HG03378 (cell line): ENCODE measurements around the gene NRARP.
A peak's percentile ranks its signal among the peaks of the same experiment; 100 is the strongest.
"Not testable (repeated sequence)": the region's sequence is repeated elsewhere in the genome, so short reads cannot be mapped to it uniquely, and the experiment has no call there.

Experiments
- ATAC-seq: cut with Tn5 transposase; IDR thresholded peaks from one replicate; pipeline ENCODE4 v1.9.1; 2021; ENCODE audit warnings: mild to moderate bottlenecking, moderate library complexity; ENCODE audit not compliant: unreplicated experiment

NRARP gene

DNA sequence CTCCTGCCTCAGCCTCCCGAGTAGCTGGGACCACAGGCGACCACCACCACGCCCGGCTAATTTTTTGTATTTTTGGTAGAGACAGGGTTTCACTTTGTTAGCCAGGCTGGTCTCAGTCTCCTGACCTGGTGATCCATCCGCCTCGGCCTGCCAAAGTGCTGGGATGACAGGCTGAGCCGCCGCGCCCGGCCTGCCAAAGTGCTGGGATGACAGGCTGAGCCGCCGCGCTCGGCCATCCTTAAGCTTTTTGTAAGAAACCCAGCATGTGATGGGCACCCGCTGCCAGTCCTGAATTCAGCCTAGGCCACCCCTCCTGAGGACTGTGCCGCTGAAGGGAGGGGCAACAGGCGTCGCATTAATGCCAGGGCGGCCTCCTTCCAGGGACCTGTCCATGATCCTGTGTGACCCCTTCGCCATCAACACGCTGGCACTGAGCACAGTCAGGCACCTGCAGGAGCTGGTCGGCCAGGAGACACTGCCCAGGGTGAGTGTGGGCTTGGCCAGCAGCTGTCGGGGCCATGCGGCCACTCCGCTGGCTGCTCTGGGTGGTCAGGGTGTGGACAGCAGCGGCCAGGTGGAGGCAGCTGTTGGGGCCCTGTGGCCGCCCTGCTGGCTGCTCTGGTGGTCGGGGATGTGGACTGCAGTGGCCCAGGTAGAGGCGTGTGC lies 36.4 kb downstream of the NRARP start:
- ATAC-seq = no peak

DNA sequence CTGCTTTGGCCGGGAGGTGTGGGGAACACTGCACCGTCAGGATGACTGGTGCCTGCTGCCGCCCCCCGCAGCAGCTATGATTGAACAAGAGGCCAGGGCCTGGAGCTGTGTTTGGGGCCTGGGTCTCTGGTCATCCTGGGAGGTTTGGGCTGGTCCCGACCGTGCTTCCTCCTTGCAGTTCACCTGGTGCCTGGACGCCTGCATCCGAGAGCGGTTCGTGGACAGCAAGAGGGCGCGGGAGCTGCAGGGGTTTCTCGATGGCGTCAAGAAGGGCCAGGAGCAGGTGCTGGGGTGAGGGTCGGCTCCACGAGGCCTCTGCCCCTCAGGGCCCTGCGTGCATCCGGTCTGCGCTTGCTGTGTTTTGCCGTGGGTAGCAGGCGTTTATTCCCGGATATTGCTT lies 38.0 kb downstream of the NRARP start:
- no peak for ATAC-seq

DNA sequence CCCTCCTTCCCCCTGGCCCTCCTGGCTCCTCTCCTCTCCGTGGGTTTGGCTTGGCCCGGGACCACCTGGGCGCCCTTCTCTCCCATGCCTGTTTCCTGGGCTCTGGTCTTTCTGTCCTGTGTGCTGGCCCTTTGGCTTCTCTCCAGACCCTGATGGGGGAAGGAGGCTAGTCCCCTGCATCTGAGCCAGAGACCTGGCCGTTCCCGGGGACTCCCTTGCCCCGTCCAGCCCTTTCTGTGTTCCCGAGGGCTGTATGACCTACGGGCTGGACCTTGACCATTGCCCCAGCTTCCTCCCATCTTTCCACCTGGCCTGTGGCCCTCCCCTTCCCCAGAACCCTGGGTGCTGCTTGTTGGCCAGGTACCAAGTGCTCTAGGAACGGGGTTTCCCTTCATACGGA lies 38.6 kb downstream of the NRARP start:
- no peak for ATAC-seq

DNA sequence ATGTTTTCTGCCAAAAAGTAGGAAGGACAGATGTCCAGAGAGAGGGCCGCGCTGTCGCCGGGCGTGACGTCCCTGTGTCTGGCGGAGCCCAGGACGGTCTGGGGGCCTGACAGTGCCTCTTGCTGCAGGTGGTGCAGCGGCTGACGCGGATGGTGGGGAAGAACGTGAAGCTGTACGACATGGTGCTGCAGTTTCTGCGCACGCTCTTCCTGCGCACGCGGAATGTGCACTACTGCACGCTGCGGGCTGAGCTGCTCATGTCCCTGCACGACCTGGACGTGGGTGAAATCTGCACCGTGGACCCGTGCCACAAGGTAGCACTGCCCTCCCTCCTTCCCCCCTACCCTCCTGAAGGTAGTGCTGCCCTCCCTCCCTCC lies 39.2 kb downstream of the NRARP start:
- ATAC-seq = no peak

DNA sequence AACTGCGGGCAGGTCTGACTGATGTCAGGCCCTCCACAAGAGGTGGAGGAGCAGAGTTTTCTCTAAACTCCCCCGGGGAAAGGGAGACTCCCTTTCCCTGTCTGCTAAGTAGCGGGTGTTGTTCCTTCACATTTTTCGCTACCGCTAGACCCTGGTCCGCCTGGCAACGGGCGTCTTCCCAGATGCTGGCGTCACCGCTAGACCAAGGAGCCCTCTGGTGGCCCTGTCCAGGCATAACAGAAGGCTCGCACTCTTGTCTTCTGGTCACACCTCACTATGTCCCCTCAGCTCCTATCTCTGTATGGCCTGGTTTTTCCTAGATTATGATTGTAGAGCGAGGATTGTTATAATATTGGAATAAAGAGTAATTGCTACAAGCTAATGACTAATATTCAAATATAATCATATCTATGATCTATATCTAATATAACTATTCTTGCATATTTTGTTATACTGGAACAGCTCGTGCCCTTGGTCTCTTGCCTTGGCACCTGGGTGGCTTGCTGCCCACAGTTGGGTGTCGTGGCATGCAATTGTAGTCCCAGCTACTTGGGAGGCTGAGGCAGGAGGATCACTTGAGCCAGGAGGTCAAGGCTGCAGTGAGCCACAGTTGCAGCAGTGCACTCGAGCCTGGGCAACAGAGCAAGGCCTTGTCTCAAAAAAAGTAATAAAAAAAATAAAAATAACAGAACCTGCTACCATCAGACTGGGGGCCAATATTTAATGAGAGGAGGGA lies 39.7 kb downstream of the NRARP start:
- ATAC-seq = not testable (repeated sequence)

DNA sequence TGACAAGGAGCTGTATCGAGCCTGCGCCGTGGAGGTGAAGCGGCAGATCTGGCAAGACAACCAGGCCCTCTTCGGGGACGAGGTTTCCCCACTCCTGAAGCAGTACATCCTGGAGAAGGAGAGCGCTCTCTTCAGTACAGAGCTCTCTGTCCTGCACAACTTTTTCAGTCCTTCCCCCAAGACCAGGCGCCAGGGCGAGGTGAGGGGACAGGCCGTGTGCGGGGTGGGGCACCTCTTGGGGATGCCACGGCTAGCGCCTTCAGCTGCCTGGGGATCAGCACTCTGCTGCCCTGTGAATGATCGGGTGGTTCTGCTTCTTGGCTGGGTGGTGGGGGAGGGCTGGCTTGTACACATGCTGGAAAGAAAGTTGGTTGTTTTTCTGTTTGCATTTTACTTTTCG lies 45.2 kb downstream of the NRARP start:
- no peak for ATAC-seq

DNA sequence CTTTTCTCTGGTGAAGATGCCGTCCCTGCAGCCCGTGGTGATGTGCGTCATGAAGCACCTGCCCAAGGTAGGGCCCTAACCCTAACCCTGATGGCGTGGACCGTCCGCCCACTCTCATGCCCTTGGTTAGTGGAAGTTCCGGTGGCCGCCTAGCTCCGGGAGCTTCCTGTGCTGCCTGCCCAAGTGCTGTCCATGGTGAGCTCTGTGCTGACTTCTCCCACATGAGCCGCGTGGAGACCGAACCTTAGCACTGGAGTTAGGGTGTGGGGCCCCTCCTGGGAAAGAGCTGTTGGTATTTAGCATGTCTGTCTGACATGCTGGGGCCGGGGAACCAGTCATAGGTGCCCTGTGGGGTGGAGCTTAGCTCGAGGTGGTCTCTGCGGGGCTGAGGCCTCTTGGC lies 45.7 kb downstream of the NRARP start:
- ATAC-seq = no peak

DNA sequence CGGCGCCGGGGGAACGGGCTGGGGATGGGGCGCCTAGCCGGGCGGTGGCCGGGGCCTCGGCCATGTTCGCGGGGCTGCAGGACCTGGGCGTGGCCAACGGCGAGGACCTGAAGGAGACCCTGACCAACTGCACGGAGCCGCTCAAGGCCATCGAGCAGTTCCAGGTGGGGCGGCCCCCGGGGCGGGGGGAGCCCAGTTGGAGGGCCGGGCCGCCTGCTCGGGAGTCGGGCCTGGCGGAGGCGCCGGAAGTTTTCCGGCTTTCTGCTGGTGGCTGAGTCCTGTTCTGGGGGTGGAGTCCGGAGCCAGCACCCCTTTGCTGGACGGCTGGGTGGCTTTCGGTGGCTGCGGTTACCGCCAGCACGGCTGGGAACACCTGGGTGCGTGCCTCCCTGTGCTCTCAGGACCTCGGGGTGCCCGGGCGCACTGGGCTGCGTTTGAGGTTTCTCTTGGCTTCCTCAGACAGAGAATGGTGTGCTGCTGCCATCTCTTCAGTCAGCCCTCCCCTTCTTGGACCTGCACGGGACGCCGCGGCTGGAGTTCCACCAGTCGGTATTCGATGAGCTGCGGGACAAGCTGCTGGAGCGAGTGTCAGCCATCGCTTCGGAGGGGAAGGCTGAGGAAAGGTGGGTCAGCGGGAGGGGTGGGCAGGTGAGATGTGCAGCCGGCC lies 46.5 kb downstream of the NRARP start:
- peak; percentile 10 for ATAC-seq

DNA sequence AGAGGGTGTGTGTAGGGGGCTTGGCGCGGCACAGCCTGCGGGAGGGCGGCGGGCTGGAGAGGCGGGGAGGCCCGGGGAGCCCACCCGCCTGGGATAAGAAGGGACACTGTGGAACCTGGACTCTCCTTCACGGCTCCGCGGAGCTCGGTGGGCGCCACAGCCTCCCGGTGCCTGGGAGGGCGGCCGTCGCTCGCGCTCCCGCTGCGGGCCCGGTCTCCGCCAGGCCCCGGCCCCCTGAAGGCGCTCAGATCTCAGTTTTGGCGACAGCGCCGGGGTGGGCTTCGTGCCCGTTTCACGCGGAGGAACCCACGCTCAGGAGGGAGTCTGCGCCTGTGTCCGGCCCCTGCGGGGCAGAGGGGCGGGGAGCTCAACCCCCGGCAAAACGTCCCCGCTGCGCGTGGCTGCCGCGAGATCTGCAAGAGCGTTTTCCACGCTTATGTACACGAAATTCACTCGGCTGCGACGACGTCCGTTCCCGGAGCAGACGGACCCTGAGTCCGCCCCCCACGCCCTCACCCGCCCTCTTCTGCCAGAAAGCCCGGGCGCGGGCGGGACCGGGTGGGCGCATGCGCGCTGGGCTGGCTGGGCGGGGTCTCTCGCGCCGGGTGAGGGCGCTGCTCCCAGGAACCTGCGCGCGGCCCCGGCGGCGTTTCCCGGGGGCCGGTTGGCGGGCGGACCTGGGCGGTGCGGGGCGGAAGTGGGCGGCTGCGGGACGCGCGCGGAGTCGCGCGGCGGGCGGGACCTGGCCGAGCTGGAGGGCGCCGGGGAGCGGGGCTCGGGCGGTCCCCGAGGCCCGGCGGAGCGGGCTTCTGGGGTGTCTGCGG lies 47.2 kb downstream of the NRARP start, which contains the start of gene NELFB:
NELFB (plus strand) TSS at position 704 of the 824 bp plus-strand sequence.
- ATAC-seq = peak; percentile 40

DNA sequence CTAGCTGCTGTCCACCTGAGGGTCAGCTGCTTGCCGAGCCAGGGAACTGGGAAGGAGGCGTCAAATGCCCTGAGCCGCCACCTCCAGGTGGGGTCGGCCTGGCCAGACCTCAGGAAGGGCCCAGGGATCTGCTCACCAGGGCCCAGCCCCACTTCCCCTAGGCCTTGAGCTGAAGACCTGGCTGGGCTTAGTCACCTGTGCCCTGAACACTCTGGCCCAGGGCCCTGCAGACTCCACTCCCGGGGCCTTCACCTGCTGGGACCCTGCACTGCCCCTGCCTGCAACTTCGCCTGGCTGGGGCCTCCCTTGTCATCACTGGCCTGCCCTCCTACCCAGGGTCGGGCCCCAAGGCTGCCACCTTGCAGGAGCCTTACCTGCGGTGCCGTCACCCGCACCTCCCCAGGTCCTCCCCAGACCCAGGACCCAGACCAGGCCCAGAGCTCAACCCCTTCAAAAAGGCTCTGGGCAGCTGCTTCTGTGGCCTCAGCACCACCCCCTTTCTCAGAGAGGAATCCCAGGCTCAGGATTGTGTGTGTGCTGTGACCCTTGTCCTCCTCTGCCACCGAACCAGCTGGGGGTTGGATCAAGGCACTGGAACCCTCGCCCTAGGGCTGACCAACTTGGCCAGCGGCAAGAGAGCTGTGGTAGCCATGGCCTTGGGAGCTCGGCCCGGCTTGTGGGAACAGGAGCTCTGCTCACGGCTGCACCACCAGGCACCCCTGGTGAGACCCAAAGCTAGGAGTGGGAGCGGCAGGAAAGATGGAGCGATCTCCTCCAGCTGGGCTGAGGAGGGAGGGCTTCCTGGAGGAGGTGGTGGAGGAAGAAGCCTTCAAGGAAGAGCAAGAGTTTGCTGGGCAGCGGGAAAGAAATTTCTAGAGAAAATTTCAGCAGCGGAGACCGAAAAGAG lies 48.1 kb downstream of the NRARP start:
- ATAC-seq = no peak

DNA sequence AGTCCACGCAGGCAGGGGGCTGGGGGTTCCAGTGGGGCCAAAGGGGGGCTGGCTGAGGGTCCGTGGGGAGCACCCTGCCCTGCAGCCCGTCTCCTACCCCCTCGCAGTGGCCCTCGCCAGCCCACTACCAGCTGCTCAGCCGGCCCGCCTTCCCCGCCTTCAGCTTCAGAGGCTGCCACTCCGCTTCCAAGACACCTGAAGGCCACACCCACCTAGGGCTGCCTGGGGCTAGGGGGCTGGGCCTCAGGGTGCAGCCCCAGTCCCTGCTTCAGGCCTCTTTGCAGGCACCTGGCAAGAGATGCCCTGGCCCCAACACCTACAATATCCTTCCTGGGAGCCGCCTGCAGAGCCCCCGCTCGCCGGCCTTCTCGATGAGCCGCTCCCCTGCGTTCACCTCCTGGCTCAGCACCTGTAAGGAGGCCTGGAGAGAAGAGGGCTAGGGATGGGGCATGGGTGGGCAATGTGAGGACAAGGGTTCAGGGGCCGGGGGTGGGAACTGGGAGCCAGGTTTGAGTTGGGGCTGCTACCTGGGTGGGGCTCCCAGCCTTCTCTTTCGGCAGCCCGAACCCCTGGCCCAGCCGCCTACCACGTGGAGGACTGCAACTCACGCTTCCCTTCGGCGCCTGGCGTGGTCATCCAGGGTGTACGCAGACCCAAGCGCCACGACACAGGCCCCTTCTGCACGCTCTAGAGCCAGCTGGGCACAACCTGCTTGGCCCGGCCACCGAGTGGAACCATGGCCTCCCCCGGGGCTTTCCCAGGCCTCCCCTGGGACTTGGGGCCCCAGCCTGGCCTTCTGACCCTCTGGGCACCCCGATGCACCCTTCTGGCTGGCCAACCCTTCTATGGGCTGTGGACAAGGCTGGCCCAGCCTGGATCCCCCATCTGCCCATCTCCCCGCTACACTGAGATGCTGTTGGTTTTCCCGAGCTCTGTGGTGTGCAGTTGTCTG lies 49.2 kb downstream of the NRARP start:
- ATAC-seq = no peak

DNA sequence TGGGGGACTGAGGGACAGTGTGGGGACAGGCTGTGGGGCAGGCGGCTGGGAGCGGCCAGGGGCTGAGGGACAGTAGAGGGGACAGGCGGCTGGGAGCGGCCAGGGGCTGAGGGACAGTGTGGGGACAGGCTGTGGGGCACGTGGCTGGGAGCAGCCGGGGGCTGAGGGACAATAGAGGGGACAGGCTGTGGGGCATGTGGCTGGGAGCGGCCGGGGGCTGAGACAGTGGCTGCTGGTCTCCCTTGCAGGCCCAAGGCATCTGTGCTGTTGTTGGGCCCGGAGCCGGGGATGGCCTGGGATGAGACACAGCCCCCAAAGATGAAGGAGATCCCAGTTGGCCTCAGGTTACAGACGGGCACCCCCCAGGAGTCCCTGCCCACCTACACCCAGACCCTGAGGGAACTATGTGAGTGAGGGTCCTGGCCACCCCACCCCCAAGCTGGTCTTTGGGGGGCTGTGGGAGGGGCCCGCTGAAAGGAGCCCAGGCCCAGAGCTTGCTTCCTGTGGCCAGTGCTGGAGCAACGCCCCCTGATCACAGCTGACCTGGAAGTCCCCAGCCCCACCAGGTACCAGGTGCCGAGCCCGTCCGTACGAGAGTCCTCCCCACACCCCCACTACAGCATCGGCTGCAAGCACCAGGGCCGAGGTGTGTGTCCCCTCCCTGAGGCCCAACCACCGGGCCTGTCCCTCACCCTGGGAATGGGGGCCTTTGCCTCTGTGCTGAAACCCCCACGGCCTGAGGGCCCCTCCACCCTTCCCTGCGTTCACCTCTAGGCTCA lies 50.4 kb downstream of the NRARP start:
- ATAC-seq = no peak

DNA sequence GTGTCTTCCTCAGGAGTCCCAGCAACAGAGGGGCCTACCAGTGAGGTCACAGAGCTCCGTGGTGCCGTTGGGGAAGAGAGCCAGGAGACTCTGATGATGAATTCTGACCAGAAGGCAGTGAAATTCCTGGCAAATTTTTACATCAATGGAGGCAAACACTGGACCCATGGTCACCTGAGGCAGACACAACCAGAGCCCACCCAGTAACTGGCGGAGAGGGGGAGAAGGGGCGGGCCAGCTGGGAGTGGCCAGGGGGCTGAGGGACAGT lies 50.9 kb downstream of the NRARP start, which contains the start of gene STPG3:
STPG3 (plus strand) TSS at position 93 of the 268 bp plus-strand sequence; CDS start at position 94, 1 bp downstream.
- no peak for ATAC-seq

DNA sequence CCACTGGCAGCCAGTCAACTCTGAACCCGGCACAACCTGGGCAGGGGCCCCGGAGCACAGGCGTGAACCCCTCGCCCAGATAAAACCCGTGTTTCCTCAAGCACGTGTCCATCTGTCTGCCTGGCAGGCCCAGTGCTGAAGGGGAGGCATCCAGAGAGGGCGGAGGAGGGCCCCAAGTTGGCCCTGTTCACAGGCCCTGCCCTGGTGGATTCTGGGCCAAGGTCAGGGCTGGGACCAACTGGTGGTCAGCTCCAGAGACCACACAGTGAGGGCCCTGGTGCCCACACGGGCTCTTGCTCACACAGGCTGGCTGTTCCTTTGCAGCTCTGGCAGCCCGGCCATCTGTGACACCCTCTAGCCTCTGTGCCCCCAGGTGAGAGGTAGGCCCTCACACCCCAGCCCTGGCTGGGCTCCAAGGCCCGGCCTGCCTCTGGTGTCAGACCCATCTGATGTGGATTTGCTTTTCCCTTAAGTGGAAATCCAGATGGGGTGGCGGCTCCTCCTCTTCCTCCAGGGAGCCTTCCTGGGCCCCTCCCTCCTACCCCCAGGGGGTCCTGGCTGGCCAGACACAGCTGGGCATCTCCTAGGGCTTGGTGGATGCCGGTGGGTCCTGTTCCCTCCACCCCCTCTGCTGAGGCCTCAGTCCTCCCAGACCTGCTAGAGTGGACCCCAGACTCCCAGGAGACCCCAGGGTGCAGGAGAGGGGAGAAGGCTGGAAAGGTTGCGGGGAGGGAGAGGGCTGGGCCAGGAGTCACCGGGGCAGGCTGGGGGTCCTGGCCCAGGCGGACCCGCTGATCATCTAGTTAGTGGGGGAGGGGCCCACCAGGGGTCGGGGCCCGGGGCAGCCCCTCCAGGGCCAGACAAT lies 51.5 kb downstream of the NRARP start:
- no peak for ATAC-seq
